SKM-1 treated with dmso at 0.1 percent for 144 hours (cell line): ENCODE measurements around the gene FSHB.
"Not testable (repeated sequence)": the region's sequence is repeated elsewhere in the genome, so short reads cannot be mapped to it uniquely, and the experiment has no call there.

Experiments used
- DNase-seq: peaks from one replicate; lab custom pipeline; 2025; ENCODE audit not compliant: unreplicated experiment; lab: John Stamatoyannopoulos, UW

Gene FSHB

DNA sequence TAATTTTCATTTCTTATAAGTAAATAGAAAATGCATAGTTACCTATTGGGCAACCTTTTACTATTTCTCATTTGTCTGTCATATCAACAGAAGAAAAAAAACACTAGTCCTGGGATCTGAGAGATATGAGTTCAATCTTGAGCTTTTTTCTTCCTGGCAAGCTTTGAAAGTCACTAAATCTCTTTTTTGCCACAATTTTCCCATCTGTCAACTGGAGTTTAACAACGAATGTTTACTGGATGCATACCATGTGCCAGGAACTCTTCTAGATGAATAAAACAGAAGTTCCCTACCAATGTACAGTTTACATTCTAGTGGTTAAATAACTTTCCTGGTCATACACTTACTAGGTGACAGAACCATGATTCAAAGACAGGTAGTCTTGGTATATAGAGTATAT, 31.0 kb downstream of the FSHB start:
- DNase-seq, result no peak

DNA sequence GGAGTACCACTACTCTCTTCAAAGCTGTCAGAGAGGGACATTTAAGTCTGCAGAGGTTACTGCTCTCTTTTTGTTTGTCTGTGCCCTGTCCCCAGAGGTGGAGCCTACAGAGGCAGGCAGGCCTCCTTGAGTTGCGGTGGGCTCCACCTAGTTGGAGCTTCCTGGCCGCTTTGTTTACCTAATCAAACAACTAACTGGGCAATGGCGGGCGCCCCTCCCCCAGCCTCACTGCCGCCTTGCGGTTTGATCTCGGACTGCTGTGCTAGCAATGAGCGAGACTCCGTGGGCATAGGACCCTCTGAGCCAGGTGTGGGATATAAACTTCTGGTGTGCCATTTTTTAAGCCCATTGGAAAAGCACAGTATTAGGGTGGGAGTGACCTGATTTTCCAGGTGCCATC, 37.8 kb downstream of the FSHB start:
- DNase-seq, result not testable (repeated sequence)

DNA sequence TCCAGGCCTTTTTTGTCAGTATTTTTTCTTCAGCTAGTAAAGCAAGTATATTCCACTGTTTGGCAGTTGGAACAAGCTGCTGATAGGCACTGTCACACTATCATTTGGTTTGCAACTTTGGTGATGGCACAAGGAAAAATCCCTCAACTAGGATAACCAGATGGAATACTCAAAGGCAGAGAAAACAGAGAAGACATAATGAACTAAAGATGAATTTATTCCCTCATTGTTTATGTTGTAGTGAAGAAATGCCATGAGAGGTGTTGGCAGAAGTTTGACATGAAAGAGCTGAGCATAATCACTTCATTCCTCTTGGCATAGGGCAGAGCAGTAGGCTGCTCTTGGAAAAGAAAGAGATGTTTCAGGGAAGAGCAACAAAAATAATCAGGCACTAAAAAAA, 39.9 kb downstream of the FSHB start:
- DNase-seq, result no peak

DNA sequence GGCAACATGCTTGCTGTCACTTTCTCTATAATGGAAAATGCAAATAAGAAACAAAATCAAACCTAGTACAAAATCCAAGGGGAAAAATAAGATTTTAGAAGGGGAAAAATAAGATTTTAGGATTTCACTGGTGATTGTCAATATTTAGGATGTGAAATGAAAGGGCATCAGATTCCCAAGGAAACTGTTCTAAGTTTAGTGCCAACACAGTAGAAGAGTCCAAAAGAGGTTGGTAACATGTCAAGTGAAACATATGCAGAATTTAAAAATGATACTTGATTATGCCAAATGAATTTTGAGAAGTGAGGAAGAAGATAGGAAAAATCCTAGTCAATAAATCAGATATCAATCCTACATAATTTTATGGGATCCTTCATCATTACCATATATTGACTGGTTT, 46.4 kb downstream of the FSHB start:
- DNase-seq, result no peak

DNA sequence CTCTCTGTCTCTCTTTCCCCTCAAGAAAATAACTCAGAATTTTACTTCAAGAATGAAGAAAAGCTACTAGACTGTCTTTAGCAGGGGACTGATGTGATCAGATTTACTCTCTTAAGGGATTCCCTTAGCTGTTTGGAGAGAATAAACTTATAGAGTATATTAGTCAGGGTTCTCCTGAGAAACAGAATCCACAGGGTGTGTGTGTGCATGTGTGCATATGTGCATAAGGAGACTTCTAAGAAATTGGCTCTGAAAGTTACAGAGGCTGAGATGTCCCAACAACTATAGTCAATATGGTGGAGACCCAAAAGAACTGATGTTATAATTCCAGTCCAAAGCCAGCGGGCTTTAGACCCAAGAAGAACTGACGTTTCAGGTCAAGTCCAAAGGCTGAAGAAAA, 49.0 kb downstream of the FSHB start:
- no peak for DNase-seq

DNA sequence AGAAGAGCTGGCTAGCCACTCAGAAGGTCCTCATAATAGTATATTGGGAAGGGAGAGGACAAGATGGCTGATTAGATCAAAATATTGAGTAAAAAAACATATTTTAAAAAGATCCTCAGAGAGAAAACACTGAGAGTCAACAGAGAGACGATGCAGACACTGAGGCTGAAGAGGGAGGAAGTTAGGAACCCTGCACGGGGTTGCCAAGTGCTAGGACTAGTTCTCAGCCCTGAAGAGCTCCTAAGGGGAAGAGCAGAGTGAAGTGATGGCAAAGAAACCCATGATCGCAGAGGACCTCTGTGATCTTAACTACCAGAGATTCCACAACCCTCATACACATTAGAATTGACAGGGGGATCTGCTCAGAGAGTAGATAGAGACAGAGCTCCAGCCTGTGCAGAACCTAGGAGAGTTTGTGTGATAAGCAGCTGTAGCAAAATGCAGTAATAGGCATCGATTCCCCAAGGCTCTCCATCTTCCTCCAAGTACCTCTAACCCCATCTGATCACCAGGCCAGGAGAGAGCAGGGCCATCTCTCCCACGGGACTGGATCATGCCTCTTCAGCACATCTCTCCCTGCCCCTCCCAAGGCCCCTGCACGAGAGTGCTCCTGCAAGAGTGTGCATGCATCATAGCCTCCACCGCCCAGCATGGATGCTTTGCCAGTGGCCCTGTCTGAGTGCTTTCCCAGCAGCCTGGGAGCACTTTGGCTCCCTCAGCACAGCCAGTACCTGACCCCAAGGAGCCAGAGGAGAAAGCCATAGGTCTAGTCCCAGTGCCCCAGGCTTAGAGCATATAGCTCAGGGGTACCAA, 50.9 kb downstream of the FSHB start:
- DNase-seq, result no peak

DNA sequence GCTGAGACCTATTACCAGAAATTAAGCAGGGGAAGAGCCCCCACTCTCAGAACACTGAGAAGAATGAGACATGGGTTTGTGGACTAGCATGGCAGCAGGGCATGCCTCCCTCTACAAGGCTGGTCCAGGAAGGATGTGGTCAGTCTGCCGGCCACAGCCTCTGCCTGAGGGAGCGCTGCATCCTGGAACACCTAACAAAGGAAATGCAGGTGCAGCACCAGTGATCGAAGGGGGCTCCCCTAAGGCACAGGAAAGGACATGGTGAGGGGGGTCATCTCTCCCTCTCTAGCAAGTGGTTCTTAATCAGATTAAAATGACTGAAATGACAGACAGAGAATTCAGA, 51.4 kb downstream of the FSHB start:
- no peak for DNase-seq
